Muscle layer of colon (tissue), 2 donors: ENCODE measurements around the gene TRIML2.

Source experiments
- H3K27ac ChIP-seq: one replicate; pipeline ENCODE4 v1.7.0; 2013; ENCODE audit warnings: low read depth, mild to moderate bottlenecking, low read length, moderate library complexity
- H3K27me3 ChIP-seq, 2 donors: one replicate each; pipeline ENCODE4 v1.7.0; 2013; ENCODE audit warnings: low read length in 2 of 2, mild to moderate bottlenecking in 2 of 2; ENCODE audit not compliant: insufficient read depth in 2 of 2, control insufficient read depth in 1 of 2
- H3K36me3 ChIP-seq: one replicate; pipeline ENCODE4 v1.7.0; 2013; ENCODE audit warnings: mild to moderate bottlenecking, low read length; ENCODE audit not compliant: insufficient read depth
- H3K4me1 ChIP-seq: one replicate; pipeline ENCODE4 v1.7.0; 2013; ENCODE audit warnings: mild to moderate bottlenecking, low read length; ENCODE audit not compliant: insufficient read depth
- H3K4me3 ChIP-seq, 2 donors: one replicate each; pipeline ENCODE4 v1.7.0; 2013; ENCODE audit warnings: low read length in 2 of 2, low read depth in 1 of 2, mild to moderate bottlenecking in 1 of 2, moderate library complexity in 1 of 2
- H3K9ac ChIP-seq: one replicate; pipeline ENCODE4 v1.7.0; 2013; ENCODE audit warnings: low read length
- H3K9me3 ChIP-seq: one replicate; pipeline ENCODE4 v1.7.0; 2013; ENCODE audit warnings: mild to moderate bottlenecking, low read length
- donor health status: abdominal sarcoma.
- donor health status: Adenocarcinoma of cecum.

The TRIML2 gene, protein sequence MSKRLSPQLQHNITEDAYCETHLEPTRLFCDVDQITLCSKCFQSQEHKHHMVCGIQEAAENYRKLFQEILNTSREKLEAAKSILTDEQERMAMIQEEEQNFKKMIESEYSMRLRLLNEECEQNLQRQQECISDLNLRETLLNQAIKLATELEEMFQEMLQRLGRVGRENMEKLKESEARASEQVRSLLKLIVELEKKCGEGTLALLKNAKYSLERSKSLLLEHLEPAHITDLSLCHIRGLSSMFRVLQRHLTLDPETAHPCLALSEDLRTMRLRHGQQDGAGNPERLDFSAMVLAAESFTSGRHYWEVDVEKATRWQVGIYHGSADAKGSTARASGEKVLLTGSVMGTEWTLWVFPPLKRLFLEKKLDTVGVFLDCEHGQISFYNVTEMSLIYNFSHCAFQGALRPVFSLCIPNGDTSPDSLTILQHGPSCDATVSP

DNA sequence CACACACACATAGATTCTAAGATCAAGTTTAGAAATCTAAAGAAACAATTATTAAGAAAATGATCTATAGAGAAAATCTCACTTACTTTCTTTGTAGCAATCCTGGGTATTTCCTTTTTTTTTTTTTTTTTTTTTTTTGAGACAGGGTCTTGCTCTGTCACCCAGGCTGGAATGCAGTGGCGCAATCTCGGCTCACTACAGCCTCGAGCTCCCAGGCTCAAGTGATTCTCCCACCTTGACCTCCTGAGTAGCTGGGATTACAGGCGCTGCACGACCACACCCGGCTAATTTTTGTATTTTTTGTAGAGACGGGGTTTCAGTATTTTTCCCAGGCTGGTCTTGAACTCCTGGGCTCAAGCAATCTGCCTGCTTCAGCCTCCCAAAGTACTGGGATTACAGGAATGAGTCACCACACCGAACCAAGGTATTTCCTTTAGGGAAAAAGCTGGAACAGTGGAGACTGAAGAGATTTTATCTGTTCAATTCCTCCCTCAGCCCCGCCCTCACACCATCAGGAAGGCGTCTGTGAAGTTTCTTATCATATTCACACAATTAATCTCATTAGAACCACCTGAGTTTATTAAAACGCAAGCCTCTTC lies at the start of gene TRIML2:
Gene TRIML2, minus strand, starts transcription at position 447 of the 599 bp plus-strand sequence. CDS start 4,235 bp downstream, outside the sequence.
- no peak within 1 kb of the TSS for H3K9ac ChIP-seq
- no peaks in the 10 kb centered on the region for H3K27me3 ChIP-seq
- no peak within 1 kb of the TSS for H3K4me3 ChIP-seq
- no peaks in the 10 kb centered on the region for H3K4me1 ChIP-seq
- H3K27ac ChIP-seq, result no peak within 1 kb of the TSS
- no peaks in the 10 kb centered on the region for H3K36me3 ChIP-seq
- peaks cover 4% of the 10 kb centered on the region for H3K9me3 ChIP-seq

DNA sequence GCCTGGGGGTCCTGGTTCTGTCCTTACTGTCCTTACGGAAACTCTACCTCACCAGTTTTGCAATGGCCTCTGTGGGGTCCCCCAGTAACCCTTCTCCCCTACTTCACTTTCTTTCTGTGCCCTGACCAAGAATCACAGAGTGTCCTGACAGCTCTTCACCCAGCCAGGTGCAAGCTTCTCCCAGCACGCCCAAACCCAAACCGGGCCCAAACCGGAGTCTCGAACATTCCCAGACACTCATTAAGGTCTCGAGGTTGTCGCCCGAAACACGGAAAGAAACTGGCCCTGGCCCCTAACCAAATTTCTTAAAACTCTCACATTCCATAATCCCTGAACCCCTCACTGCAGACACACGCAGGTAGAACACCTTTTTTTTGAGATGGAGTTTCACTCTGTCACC lies 48.9 kb upstream of the TRIML2 start:
- Histone ChIP-seq H3K9ac (no peak overlapping the region), H3K9me3 (no peaks in the 10 kb centered on the region), H3K27ac (no peak overlapping the region), H3K27me3 (no peaks in the 10 kb centered on the region), H3K4me3 (no peak overlapping the region), H3K4me1 (no peaks in the 10 kb centered on the region), H3K36me3 (no peaks in the 10 kb centered on the region)

DNA sequence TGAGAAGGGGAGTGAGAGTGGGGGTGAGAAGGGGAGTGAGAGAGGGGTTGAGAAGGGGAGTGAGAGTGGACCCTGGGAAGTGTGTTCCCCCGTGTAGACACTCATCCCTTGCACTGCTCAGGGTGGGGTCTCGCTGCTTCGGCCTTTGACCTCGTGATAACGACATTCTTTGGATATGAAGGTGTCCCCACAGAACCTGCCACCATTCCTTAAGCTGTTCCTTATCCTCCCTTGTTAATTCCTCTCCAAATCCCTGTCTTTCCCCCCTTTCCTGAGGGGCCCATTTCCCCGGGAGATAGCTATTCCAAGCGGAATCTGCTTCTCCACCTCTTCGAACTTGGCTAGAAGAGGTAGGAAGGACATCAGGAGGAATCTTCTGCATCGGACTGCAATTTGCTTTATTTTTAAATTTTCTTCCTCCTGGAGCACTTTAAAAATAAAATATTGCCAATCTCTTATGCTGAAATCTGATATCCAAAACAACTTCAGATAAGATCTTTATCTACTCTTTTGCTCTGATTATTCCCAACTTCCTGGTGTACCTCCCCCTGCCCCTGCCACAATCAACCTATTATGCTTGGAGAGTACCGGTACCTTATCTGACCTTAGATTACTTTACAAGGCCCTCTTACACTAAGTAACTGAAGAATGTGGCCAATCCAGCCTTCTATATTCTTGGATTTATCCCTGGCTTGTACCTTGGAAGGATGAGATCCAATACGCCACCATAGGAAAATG lies 45.4 kb upstream of the TRIML2 start:
- Histone ChIP-seq H3K9me3 (no peaks in the 10 kb centered on the region), H3K27me3 (no peaks in the 10 kb centered on the region), H3K4me1 (no peaks in the 10 kb centered on the region), H3K36me3 (no peaks in the 10 kb centered on the region), H3K4me3 (no peak overlapping the region), H3K9ac (no peak overlapping the region), H3K27ac (no peak overlapping the region)

DNA sequence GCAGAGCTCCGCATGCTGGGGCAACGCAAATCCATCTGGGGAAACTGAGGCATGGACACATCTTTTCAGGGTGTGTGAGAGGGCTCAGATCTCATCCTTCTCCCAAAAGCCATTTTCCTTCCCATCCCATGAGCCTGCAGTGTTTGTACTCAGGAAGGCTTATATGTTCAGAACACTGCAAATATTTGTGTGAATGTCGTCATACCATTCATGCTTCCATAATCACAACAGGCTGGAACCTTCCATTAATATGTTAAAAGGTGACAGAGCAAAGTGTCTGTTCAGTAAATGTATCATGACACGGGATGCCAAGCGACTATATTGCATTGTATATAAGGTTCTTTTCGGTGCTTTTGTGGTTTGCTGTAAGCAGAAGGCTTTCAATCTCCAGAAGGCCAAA lies 38.4 kb upstream of the TRIML2 start:
- no peaks in the 10 kb centered on the region for H3K36me3 ChIP-seq
- H3K27ac ChIP-seq, result no peak overlapping the region
- no peak overlapping the region for H3K9ac ChIP-seq
- H3K9me3 ChIP-seq, result no peaks in the 10 kb centered on the region
- no peak overlapping the region for H3K4me3 ChIP-seq
- no peaks in the 10 kb centered on the region for H3K4me1 ChIP-seq
- H3K27me3 ChIP-seq, result no peaks in the 10 kb centered on the region

DNA sequence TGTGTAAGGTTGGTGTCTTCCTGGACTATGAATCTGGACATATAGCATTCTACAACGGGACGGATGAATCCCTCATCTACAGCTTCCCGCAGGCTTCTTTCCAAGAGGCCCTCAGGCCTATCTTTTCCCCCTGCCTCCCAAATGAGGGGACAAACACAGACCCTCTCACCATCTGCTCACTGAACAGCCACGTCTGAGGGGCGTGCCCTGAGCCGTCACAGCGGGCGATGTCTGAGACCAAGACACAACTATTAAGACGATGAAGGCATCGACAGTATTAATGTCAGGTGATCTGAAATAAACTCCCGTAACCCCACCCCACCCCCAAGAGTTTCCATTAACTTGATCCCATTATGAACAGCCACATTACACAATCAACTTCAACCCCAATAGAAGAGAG lies 37.8 kb upstream of the TRIML2 start:
- no peak overlapping the region for H3K9ac ChIP-seq
- no peaks in the 10 kb centered on the region for H3K36me3 ChIP-seq
- no peaks in the 10 kb centered on the region for H3K27me3 ChIP-seq
- H3K9me3 ChIP-seq, result no peaks in the 10 kb centered on the region
- H3K4me3 ChIP-seq, result no peak overlapping the region
- H3K27ac ChIP-seq, result no peak overlapping the region
- H3K4me1 ChIP-seq, result no peaks in the 10 kb centered on the region

DNA sequence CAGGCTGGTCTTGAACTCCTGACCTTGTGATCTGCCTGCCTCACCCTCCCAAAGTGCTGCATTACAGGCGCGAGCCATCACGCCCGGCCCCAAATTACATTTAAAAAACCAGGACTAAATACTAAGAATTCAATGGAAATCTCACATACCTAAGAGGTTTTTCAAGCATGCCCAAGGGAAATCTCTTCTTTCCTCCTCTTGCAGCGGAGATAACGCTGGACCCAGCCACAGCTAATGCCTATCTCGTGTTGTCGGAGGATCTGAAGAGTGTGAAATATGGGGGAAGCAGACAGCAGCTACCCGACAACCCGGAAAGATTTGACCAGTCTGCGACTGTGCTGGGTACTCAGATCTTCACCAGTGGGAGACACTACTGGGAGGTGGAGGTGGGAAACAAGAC lies 37.2 kb upstream of the TRIML2 start:
- no peak overlapping the region for H3K4me3 ChIP-seq

DNA sequence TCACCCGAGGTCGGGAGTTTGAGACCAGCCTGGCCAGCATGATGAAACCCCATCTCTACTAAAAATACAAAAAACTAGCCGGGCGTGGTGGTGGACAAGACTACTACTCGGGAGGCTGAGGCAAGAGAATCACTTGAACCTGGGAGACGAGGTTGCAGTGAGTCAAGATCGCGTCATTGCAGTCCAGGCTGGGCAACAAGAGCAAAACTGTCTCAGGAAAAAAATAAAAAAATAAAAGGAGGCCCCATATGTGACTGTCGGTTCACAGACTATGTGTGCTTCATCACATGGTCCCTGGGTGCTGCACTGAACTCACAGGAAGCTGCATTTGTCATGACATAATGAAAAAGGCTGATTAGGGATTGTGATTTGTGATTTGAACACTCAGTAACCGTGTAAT lies 36.2 kb upstream of the TRIML2 start:
- H3K27ac ChIP-seq, result no peak overlapping the region
- H3K9me3 ChIP-seq, result no peaks in the 10 kb centered on the region
- no peak overlapping the region for H3K9ac ChIP-seq
- H3K4me1 ChIP-seq, result no peaks in the 10 kb centered on the region
- no peak overlapping the region for H3K4me3 ChIP-seq
- H3K36me3 ChIP-seq, result no peaks in the 10 kb centered on the region
- no peaks in the 10 kb centered on the region for H3K27me3 ChIP-seq

More for the DNA sequence above, 37.2 kb upstream of the TRIML2 start:
- H3K27me3 ChIP-seq, result no peaks in the 10 kb centered on the region
- H3K27ac ChIP-seq, result no peak overlapping the region
- no peaks in the 10 kb centered on the region for H3K4me1 ChIP-seq
- no peak overlapping the region for H3K9ac ChIP-seq
- no peaks in the 10 kb centered on the region for H3K36me3 ChIP-seq
- no peaks in the 10 kb centered on the region for H3K9me3 ChIP-seq

DNA sequence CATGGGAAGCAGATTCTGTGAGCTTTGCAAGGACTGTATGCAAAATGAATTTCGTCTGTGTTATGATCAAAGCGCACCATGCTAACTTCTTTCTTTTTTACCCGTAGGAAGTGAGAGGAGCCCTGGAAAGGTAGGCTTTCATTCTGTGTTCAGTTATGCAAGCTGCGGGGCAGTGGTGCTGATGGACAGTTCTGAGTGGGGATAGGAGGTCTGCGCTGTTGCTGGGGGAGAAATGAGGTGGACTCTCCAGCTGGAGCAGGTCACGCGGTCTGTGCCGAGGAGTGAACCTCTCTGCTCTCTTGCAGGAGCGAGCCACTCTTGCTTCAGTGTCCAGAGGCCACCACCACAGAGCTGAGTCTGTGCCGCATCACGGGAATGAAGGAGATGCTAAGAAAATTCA lies 34.3 kb upstream of the TRIML2 start:
- no peaks in the 10 kb centered on the region for H3K36me3 ChIP-seq
- no peaks in the 10 kb centered on the region for H3K27me3 ChIP-seq
- H3K9ac ChIP-seq, result no peak overlapping the region
- H3K9me3 ChIP-seq, result no peaks in the 10 kb centered on the region
- no peaks in the 10 kb centered on the region for H3K4me1 ChIP-seq
- no peak overlapping the region for H3K4me3 ChIP-seq
- no peak overlapping the region for H3K27ac ChIP-seq

DNA sequence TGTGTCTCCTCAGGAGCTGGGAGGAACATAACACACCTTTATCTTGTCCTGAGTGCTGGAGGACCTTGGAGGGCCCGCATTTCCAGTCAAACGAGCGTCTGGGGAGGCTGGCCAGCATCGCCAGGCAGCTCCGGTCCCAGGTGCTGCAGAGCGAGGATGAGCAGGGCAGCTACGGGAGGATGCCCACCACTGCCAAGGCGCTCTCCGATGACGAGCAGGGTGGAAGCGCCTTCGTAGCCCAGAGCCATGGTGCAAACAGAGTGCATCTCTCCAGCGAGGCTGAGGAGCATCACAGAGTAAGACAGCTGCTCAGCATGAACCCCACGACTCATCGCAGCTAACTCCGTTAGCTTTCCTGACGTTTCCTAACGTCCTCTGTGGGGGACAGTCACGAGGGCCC lies 30.3 kb upstream of the TRIML2 start:
- H3K4me1 ChIP-seq, result no peaks in the 10 kb centered on the region

DNA sequence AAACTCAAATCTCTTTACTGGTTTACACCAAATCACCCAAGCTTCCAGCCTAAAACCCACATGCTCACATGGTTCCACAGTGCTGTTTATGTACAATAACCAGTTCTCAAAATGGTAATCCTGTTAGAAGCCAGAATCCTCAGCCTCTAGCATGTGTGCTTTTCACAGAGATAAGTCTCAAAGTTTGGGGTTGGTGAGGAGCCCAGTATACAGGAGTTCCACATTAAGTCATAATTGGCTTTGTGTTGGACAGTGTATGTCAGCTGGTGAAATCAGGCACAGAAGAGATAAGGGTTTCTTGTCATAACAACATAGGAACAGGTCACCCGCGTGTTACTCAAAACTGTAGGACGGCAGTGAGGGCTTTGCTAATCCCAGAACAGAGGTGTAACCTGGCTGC lies 29.7 kb upstream of the TRIML2 start, which contains the start of gene TRIML1:
Gene TRIML1, plus strand, starts transcription at position 301 of the 400 bp plus-strand sequence. CDS start 118 bp downstream, outside the sequence.
- H3K9me3 ChIP-seq, result no peaks in the 10 kb centered on the region
- no peaks in the 10 kb centered on the region for H3K4me1 ChIP-seq
- H3K27me3 ChIP-seq, result no peaks in the 10 kb centered on the region
- no peak within 1 kb of the TSS for H3K9ac ChIP-seq
- no peak within 1 kb of the TSS for H3K4me3 ChIP-seq
- H3K36me3 ChIP-seq, result no peaks in the 10 kb centered on the region
- H3K27ac ChIP-seq, result no peak within 1 kb of the TSS

More for the DNA sequence above, 30.3 kb upstream of the TRIML2 start:
- Histone ChIP-seq H3K4me3 (no peak overlapping the region), H3K27me3 (no peaks in the 10 kb centered on the region), H3K9me3 (no peaks in the 10 kb centered on the region), H3K27ac (no peak overlapping the region), H3K9ac (no peak overlapping the region), H3K36me3 (no peaks in the 10 kb centered on the region)

DNA sequence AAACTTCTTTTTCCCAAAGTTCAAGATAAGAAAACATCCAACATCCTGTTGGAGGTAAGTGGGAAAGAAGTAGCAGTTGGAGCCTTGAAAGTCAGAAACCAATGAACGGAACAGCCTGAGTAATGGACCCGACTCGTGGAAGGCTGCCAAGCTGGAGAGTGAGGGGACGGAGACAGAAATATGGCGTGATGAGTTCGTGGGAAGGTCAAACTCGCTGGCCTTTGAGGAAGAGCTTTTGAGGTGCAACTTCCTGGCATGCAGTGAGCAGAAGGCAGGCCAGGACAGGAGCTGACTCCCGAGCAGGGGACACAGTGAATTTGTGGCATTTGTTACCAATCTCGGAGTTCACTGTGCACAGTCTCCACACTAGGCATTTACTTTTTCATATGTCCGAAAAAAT lies 28.8 kb upstream of the TRIML2 start:
- no peak overlapping the region for H3K27ac ChIP-seq
- no peaks in the 10 kb centered on the region for H3K27me3 ChIP-seq
- H3K9ac ChIP-seq, result no peak overlapping the region
- H3K9me3 ChIP-seq, result no peaks in the 10 kb centered on the region
- H3K4me3 ChIP-seq, result no peak overlapping the region
- H3K36me3 ChIP-seq, result no peaks in the 10 kb centered on the region
- H3K4me1 ChIP-seq, result no peaks in the 10 kb centered on the region
